PC-9 (cell line): ENCODE data around the gene SBSN.

ENCODE experiments used
- CTCF ChIP-seq: fragments of 200-600 bp; sonication (generic); conservative IDR thresholded peaks from 2 replicates; pipeline ENCODE4 v1.6.1; 2017; ENCODE audit warnings: mixed run types, antibody characterized with exemption, mild to moderate bottlenecking, moderate library complexity
- EZH2 ChIP-seq: fragments of 200-600 bp; sonication (generic); IDR thresholded peaks from 2 replicates; pipeline ENCODE4 v1.8.0; 2017; ENCODE audit warnings: antibody characterized with exemption, low read depth

GRCh38 chr19:35534803-35535480, 6.8 kb upstream of the SBSN start:
- TF ChIP-seq EZH2 (no peak), CTCF (no peak)
